Ishikawa (cell line): Measurements from ENCODE around the gene RFX2.

Experiments
- CEBPB ChIP-seq: IDR thresholded peaks from 2 replicates; pipeline ENCODE4 v1.6.1; 2012
- EP300 ChIP-seq: IDR thresholded peaks from 2 replicates; pipeline ENCODE4 v1.6.1; 2012; ENCODE audit warnings: borderline replicate concordance
- FOXM1 ChIP-seq: IDR thresholded peaks from 2 replicates; pipeline ENCODE4 v1.6.1; 2012; ENCODE audit warnings: low read depth, borderline replicate concordance
- ZBTB7A ChIP-seq: IDR thresholded peaks from 2 replicates; pipeline ENCODE4 v1.6.1; 2012; ENCODE audit warnings: low read depth

GRCh38 chr19:5957170-5957569 is 153.1 kb downstream of the RFX2 start:
- no peak for TF ChIP-seq FOXM1
- no peak for TF ChIP-seq EP300
- TF ChIP-seq CEBPB, result no peak
- no peak for TF ChIP-seq ZBTB7A
